Activated CD4-positive, alpha-beta T cell treated with anti-CD3 and anti-CD28 coated beads for 24 hours (primary cell): ENCODE results near the gene SLC1A2.

ENCODE experiments used
- DNase-seq, 2 donors: peaks; one replicate each; pipeline ENCODE4 v3.0.0-alpha.2; 2020; ENCODE audit warnings: low read depth in 2 of 2

SLC1A2 gene

DNA sequence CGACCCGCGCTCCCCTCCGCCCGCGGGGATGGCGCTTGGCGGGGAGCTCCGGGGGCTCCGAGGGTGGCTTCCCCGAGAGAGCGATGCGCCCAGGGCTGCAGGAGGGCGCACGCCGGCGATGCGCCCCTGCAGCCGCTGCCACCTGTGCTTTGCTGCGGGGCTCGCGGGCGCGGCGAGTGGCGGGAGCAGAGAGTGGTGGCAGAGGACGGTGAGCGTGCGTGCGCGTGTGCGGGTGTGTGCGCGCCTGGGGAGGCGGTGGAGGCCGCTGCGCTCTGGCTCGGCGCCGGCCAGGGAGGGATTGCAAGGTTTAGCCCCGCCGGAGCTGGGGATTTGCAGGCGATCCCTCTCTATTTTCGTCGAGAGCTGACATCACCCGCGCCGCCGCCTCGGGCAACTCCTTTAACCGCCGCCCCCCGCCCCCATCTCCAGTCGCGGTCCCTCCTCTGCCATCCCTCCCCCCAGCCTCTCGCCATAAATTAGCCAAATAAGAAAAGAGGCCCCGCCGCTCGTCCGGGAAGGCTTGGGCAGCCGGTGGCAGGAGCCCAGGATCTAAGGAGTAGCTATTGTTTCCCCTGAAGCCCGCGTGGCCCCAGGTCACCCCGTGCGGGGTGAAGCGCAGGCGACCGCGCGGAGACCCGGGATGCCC is at the start of gene SLC1A2:
TSS of gene SLC1A2 (minus strand) at position 375 of the 646 bp plus-strand sequence. CDS start 592 bp downstream, outside the sequence.
- DNase-seq, result no peak

- no peak for DNase-seq
Measured at GRCh38 chr11:35466058-35466457, 46.7 kb upstream of the SLC1A2 start.

GRCh38 chr11:35464308-35464707 is 45.0 kb upstream of the SLC1A2 start:
- no peak for DNase-seq

GRCh38 chr11:35463331-35463751 is 44.0 kb upstream of the SLC1A2 start:
- DNase-seq, result no peak

DNA sequence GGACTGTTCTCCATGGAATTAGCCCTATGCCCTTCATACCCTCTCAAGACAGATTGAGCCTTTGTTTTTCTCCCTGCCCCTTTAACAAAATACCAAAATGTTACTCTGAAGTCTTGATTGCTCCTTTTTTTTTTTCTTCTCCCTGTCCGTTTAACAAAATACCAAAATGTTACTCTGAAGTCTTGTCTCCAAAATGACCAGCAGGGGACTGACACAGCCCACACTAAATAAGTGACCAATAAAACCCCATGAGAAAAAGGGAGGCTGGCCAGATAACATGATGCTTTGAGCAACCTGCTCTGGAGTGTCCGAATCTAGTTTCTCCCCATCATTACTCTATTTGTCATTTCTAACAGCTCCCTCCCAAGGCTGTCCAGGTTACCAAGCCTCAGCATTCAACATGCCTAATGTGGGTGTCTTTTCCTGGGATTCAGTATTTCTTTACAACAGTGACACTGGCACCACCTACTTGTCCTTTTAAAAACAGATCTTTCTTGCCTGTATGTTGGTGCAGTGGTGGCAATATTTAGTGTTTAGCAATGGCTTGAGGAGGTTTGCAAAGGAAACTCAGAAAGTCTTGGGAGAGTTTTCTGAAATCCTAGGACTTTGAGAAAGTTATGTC is 42.7 kb upstream of the SLC1A2 start:
- no peak for DNase-seq

DNA sequence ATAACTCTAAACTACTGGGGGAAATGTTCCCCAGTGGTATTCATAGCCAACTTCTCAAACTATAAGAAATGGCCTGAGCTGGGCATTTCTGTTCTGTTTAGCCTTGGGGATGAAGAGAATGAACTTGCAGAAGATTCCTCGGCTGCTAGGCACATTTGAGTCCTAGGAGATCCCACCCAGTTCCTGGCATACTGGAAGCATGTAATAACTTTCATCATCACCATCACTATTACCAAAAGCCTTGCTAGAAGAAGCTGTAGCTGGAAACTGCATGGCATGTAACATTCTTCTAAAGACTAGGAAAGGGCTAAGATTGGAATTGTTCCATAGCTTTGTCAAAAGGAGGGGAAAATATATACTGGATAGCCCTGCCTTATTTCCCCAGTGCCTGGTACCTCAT is 40.1 kb upstream of the SLC1A2 start:
- DNase-seq, result no peak

GRCh38 chr11:35458846-35459245 is 39.5 kb upstream of the SLC1A2 start:
- no peak for DNase-seq

- no peak for DNase-seq
Measured at GRCh38 chr11:35454362-35454761, 35.0 kb upstream of the SLC1A2 start.

DNA sequence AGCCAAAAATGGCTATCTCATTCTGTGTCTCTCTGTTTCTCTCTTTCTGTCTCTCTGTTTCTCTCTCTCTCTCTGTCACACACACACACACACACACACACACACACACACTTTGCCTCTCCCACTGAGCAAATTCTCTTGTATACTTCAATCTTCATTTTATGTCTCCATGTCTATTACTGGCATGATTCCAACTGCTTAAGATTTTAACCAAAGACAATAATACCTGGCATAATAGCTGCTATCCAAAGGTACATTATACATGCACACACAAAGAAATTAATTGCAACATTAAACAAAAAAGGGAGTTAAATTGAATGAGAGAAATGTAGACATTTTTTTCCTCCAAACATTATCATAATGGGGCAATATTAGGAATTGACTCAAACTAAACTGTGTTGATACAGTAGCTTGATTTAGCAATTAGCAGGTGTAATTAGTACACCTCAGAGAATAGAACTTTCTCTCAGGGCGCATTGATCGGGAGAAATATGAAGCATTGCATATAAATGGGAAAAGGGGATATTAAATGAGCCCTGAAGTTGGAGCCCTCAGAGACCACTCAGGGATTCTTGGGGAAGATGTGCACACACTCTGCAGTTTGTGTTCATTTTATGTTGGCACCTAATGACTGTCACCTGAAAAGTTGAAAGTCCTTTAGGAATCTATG is 17.4 kb upstream of the SLC1A2 start:
- DNase-seq, result no peak

GRCh38 chr11:35433588-35433987 is 14.2 kb upstream of the SLC1A2 start:
- no peak for DNase-seq

DNA sequence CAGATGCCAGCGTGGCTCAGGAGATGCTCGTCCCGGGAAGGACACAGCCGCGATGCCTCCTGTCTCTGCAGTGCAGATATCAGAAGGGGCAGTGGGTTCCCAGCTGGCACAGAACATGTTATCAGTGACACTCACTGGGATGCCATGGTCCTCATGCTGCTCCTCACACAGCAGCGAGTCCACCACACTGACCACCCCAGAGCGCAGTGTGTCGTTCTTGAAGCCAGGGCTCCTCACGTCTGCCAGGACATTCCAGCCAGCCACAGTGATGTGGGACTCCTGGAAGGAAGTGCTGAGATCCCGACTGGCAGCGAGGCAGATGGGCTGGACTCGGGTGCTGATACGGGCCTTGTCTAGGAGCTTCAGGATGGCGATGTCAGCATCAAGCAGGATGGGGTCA is 13.1 kb upstream of the SLC1A2 start:
- no peak for DNase-seq

DNA sequence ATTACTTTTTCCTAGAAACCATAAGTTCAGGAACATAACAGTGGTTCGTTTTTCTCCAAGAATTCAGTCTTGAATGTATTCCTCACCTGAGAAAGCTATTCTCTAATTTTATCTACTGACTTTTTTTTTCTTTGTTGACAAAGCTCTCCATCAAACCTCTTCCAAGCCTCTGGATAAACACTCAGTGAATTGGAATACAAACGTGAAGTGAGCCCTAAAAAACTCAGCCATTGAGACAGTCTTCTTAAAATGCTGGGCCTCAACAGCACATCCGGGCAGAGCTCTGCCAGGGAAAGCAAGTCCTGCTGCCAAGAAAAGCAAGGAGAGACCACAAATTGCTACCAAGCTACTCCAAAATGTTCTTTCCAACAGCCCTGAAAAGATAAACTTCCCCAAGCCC is 7.7 kb upstream of the SLC1A2 start:
- DNase-seq, result no peak

GRCh38 chr11:35426351-35426750 is 7.0 kb upstream of the SLC1A2 start:
- DNase-seq, result no peak

DNA sequence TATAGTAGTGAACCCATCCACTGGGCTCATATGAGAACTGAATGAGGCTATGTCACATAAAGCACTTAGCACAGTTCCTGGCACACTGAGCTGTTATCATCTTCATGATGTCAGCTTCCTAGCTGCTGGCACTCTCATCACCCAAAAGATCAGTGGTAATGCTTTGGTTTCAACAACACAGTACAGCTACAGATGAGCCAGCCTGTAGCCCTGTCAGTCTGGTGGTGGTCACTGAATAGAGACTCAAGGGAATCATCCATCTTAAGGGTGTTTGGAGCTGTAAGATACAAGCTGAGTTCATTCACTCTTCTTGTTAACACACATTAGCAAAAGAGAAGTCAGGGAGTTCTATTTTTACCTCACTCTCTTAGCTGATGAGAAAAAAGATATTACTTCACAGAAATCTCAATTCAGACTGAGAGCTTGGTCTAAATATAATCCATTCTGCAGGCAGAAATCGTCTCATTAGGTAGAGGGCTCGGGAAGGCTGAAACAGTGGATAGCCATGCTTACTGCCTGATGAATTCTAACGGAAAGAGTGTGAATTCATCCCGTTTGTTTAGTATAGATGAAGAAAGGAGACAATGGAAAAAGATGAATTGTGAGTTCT is 6.3 kb upstream of the SLC1A2 start:
- DNase-seq, result no peak

DNA sequence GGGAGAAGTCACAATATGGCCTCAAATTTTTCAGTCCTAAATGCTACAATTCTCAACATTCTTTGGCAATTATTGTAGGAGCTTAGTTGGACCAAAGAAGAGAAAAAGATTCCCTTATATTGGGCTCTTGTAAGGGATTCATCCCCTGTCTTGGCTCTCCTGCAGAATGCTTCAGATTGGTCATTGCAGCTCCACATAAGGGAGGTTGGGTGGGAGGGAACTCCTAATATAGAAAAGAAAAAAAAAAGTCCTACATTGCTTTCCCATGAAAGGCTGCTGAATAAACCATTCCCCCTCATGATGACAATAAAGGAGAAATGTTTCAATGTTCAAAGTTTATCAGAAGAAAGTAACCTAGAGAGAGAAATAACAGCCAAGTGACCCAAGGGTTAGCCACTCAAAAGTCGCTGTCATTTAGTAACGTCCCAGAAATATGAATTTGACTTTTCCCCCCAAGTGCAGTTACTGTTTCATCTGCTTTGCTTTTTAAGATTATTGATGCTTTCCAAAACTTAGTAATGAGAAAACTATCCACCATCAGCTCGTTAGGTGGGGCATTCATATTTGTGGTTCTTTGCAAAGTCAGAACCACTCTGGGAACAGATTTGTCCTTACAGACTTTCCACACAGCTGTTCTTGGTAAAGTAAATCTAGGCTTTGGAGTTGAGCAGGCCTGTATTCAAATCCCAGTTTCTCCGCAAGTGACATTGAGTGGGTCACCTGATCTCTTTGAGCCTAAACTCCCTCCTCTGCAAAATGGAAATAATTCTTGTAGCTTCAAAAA is 5.0 kb upstream of the SLC1A2 start:
- no peak for DNase-seq

- no peak for DNase-seq
Measured at GRCh38 chr11:35420371-35420770, 1.0 kb upstream of the SLC1A2 start.

DNA sequence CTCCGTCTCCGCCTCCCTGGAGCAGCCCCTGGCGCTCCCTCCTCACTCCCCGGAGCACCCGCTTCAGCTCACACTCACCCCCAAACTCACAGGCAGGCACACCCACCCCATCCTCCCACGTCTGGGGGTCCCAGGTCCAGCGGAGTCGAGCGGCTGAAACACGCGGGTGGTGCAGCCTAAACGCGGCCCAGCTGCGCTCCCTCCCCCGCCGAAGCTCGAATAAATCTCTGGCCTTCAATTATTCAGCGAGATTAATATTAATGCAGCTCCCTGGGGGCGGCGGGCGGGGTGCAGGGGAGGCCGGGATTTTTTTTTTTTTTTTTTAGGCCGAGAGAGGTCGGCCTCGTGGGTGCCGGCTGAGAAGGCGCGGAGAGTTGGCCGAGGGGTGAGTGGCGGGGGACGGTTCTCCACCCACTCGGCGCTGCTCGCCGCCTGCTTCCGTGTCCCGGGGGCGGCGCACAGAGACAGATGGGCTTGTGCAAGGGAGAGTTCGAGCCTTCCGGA is 524 bp upstream of the SLC1A2 start:
- no peak for DNase-seq

DNA sequence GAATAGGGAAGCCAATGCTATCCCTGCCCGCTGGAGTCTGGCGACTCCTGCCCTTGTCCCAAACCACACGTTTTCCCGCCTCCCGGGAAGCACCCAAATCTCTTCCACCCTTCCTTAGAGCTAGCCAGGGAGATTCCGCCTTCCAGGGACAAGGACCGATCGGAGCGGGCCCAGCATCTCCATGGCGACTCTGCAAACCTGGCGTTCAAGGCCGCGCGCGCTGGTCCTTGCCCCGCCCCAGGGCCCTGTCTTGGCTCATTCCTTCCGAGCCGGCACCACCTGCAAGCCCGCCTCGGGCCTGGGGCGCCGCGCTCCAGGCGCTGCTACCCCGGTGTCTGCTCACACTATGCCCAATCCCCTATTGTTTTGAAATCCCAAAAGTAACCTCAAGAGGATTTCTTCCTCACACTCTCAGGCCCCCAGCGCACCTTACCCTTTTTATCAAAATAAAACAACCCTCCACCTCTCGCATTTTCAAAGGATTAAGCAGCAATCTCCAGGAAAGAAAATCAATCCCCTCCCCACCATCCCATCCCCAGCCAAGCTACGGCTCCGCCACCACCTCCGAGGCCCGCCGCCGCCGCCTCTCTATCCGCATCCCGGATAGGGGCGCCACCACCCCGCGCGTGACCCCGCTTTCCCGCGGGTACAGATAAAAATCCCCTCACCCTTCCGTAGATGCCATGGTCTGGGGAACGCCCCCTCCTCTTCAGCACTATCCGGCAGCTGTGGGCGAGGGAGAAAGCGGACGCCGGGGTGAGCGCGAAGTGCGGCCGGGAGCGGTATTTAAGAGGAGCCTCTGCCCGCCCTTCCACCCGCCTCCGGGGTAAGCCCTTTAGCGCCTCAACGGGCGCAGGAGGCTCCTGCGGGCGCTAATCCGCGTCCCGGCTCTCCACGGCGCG is 825 bp downstream of the SLC1A2 start:
- no peak for DNase-seq

GRCh38 chr11:35415487-35415886 is 3.9 kb downstream of the SLC1A2 start:
- DNase-seq, result no peak

- no peak for DNase-seq
Measured at GRCh38 chr11:35414776-35415175, 4.6 kb downstream of the SLC1A2 start.

DNA sequence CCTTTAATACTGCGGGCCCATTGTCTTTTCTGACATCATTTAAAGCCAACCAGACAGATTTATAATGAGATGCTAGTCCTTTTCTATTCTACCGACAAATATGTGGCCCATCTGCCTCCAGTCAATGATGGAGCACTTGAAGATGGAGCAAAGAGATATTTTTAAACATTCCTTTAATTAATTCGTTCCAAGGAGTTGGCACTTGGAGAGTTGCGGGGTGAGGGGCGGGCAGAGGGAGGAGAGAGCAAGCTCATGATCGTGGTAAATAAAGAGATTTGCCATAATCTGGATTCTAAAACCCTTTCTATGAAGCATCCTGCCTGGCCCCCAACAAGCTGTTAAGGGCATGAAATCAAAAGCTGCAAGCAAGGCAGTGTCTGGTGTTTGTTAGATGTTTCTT is 5.0 kb downstream of the SLC1A2 start:
- DNase-seq, result no peak
